Loucy (cell line): ENCODE results near the gene CLK4.

Experiments
- H2AFZ ChIP-seq: fragments of 200-600 bp; sonication (generic); 2 replicates; pipeline ENCODE4 v1.6.0; 2016; ENCODE audit warnings: antibody characterized with exemption, mild to moderate bottlenecking, low read length, moderate library complexity
- H3F3A ChIP-seq: fragments of 200-600 bp; 2 replicates; pipeline ENCODE4 v1.6.0; 2016; ENCODE audit warnings: antibody characterized with exemption, low read depth, mild to moderate bottlenecking
- H3K27me3 ChIP-seq: fragments of 200-600 bp; sonication (generic); 2 replicates; pipeline ENCODE4 v1.6.1; 2014; ENCODE audit warnings: low read length, mild to moderate bottlenecking; ENCODE audit not compliant: insufficient read depth, poor library complexity, severe bottlenecking
- H3K36me3 ChIP-seq: fragments of 200-600 bp; sonication (generic); 2 replicates; pipeline ENCODE4 v1.6.1; 2016; ENCODE audit warnings: low read length; ENCODE audit not compliant: insufficient read depth
- H3K4me1 ChIP-seq: fragments of 200-600 bp; sonication (generic); 2 replicates; pipeline ENCODE4 v1.5.1; 2014; ENCODE audit warnings: low read length, mild to moderate bottlenecking; ENCODE audit not compliant: insufficient read depth, poor library complexity, severe bottlenecking
- H3K4me2 ChIP-seq: fragments of 200-600 bp; sonication (generic); 2 replicates; pipeline ENCODE4 v1.6.0; 2014; ENCODE audit warnings: antibody characterized with exemption, low read length, low read depth, mild to moderate bottlenecking; ENCODE audit not compliant: poor library complexity, severe bottlenecking
- H3K4me3 ChIP-seq: fragments of 200-600 bp; sonication (generic); 2 replicates; pipeline ENCODE4 v1.5.1; 2014; ENCODE audit warnings: low read length, mild to moderate bottlenecking, mixed read lengths; ENCODE audit not compliant: poor library complexity, severe bottlenecking
- H3K79me2 ChIP-seq: fragments of 200-600 bp; sonication (generic); 2 replicates; pipeline ENCODE4 v1.6.1; 2014; ENCODE audit warnings: low read length; ENCODE audit not compliant: insufficient read depth
- H3K9ac ChIP-seq: fragments of 200-600 bp; sonication (generic); 2 replicates; pipeline ENCODE4 v1.6.0; 2014; ENCODE audit warnings: mild to moderate bottlenecking, low read depth, low read length, moderate library complexity; ENCODE audit not compliant: poor library complexity, severe bottlenecking
- H3K9me2 ChIP-seq: fragments of 200-600 bp; sonication (generic); replicated peaks from 2 replicates; pipeline ENCODE4 v1.6.1; 2016; ENCODE audit warnings: low read depth, low read length, mixed read lengths
- H3K9me3 ChIP-seq: fragments of 200-600 bp; sonication (generic); 2 replicates; pipeline ENCODE4 v1.6.1; 2014; ENCODE audit warnings: mild to moderate bottlenecking, antibody characterized with exemption, low read length, low read depth; ENCODE audit not compliant: insufficient read depth
- H4K20me1 ChIP-seq: fragments of 200-600 bp; sonication (generic); 2 replicates; pipeline ENCODE4 v1.6.0; 2014; ENCODE audit warnings: antibody characterized with exemption, low read length, mild to moderate bottlenecking; ENCODE audit not compliant: insufficient read depth, poor library complexity, severe bottlenecking
- CTCF ChIP-seq: fragments of 200-600 bp; sonication (generic); conservative IDR thresholded peaks from 2 replicates; pipeline ENCODE4 v1.5.1; 2014; ENCODE audit warnings: mild to moderate bottlenecking, antibody characterized with exemption, low read length
- EZH2phosphoT487 ChIP-seq: fragments of 200-600 bp; IDR thresholded peaks from 2 replicates; pipeline ENCODE4 v1.6.1; 2018; ENCODE audit warnings: antibody characterized with exemption, mild to moderate bottlenecking, moderate library complexity, borderline replicate concordance

Gene CLK4

GRCh38 chr5:178554311-178554710 lies 72.5 kb downstream of the CLK4 start:
- H3K27me3 ChIP-seq = no peaks in the 10 kb centered on the region
- no peak overlapping the region for H3K4me2 ChIP-seq
- no peak overlapping the region for H3K4me3 ChIP-seq
- H3F3A ChIP-seq = no peaks in the 10 kb centered on the region
- no peak for TF ChIP-seq EZH2phosphoT487
- no peaks in the 10 kb centered on the region for H3K9me3 ChIP-seq
- H3K4me1 ChIP-seq = no peaks in the 10 kb centered on the region
- H2AFZ ChIP-seq = no peak overlapping the region
- H4K20me1 ChIP-seq = no peaks in the 10 kb centered on the region
- no peaks in the 10 kb centered on the region for H3K9me2 ChIP-seq
- H3K79me2 ChIP-seq = no peaks in the 10 kb centered on the region
- no peak overlapping the region for H3K9ac ChIP-seq
- no peaks in the 10 kb centered on the region for H3K36me3 ChIP-seq

GRCh38 chr5:178553517-178553916 lies 73.3 kb downstream of the CLK4 start:
- Histone ChIP-seq H2AFZ (no peak overlapping the region), H3K4me3 (no peak overlapping the region), H4K20me1 (no peaks in the 10 kb centered on the region), H3K4me2 (no peak overlapping the region), H3K4me1 (no peaks in the 10 kb centered on the region), H3K9me2 (no peaks in the 10 kb centered on the region), H3K27me3 (no peaks in the 10 kb centered on the region), H3F3A (no peaks in the 10 kb centered on the region), H3K9me3 (no peaks in the 10 kb centered on the region), H3K9ac (no peak overlapping the region), H3K36me3 (no peaks in the 10 kb centered on the region), H3K79me2 (no peaks in the 10 kb centered on the region)
- TF ChIP-seq CTCF (no peak), EZH2phosphoT487 (no peak)
